Activated T-cell treated with anti-CD3 and anti-CD28 coated beads, Interleukin-2, amount 50 U/mL, for 1 hour (primary cell): ENCODE measurements around the gene HNRNPL.
"Not testable (repeated sequence)": the region's sequence is repeated elsewhere in the genome, so short reads cannot be mapped to it uniquely, and the experiment has no call there.

Source experiments
- DNase-seq: peaks from one replicate; pipeline ENCODE4 v3.0.0-alpha.2; 2020

Gene HNRNPL

GRCh38 chr19:38825936-38826335, 23.9 kb downstream of the HNRNPL start:
- DNase-seq = not testable (repeated sequence)

DNA sequence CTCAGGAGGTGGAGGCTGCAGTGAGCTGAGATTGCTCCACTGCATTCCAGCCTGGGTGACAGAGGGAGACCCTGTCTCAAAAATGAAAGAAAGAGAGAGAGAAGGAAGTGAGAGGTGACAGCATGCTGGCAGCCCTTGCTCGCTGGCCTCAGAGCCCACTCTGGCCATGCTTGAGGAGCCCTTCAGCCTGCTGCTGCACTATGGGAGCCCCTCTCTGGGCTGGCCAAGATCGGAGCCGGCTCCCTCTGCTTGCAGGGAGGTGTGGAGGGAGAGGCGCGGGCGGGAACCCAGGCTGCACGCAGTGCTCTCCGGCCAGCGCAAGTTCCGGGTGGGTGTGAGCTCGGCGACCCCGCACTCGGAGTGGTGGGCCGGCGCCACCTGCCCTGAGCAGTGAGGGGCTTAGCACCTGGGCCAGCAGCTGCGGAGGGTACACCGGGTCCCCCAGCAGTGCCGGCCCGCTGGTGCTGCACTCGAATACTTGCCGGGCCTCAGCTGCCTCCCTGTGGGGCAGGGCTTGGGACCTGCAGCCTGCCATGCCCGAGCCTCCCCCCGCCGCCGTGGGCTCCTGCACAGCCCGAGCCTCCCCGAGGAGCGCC, 28.5 kb downstream of the HNRNPL start:
- not testable (repeated sequence) for DNase-seq

DNA sequence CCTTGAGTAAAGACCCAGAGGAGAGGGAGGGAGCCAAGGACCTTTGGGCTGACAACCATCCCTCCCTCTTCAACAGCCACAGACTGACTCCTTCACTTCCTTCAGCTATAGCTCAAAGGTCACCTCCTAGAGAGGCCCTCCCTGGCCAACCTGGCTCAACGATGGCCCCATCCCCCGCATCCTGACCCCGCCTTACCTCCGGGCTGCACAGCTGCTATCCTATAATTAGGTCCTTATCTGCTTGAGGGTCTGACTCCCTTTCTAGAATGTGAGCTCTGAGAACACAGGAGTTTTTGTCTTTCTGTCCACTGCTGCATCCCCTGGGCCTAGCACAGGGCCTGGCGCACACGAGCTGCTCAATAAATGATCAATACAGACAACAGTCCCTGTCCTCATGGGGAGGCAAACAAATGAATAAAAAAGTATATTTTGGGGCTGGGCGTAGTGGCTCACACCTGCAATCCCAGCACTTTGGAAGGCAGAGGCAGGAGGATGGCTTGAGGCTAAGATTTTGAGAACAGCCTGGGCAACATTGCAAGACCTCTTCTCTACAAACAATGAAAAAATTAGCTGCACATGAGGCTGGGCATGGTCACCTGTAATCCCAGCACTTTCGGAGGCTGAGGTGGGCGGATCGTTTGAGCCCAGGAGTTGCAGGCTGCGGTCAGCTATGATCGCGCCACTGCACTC, 30.4 kb downstream of the HNRNPL start:
- no peak for DNase-seq

DNA sequence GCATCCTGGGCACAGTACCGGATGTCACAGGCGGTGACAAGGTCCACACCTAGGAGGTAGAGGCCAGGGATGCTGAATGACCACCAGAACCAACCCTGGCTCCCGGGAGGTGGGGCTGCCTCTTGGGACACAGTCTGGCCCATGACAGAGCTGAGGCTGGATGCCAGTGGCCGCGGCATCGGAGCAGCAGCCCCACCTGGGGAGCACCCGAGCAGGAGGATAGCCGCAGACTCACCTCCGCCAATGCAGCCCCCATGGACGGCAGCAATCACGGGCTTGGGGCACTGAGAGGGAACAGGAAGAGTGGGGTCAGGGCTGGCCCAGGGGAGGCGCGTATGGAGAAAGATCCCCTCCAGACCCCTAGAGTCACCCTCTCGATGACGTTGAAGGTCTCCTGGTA, 32.7 kb downstream of the HNRNPL start:
- DNase-seq = no peak

DNA sequence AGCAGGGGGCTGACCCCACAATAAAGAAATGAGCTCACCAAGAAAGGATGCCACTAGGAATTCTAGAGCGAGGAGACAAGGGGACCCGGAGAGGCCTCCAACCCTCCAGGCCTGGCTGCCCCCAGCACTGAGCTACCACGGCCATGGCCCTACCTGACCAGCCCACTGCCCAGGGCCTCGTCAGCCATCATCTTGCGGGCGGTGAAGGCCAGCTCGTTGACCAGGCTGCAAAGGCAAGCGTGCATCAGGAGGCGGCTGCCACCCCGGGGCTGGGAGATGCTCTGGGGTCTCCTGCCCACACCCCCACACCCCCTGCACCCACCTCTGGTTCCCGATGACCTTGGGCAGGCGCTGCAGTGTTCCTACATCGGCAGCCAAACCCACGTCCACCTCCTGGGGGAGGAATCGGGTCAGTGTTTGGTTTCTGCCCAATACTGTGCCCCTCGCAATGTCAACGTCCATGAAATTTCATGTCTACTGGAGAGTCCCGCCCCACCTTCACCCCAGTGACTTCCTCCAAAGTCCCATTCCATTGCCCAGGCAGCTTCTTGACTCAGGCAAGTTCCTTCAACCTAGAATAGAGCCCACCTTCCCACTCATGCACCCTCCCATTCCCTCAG, 33.5 kb downstream of the HNRNPL start:
- DNase-seq = no peak

DNA sequence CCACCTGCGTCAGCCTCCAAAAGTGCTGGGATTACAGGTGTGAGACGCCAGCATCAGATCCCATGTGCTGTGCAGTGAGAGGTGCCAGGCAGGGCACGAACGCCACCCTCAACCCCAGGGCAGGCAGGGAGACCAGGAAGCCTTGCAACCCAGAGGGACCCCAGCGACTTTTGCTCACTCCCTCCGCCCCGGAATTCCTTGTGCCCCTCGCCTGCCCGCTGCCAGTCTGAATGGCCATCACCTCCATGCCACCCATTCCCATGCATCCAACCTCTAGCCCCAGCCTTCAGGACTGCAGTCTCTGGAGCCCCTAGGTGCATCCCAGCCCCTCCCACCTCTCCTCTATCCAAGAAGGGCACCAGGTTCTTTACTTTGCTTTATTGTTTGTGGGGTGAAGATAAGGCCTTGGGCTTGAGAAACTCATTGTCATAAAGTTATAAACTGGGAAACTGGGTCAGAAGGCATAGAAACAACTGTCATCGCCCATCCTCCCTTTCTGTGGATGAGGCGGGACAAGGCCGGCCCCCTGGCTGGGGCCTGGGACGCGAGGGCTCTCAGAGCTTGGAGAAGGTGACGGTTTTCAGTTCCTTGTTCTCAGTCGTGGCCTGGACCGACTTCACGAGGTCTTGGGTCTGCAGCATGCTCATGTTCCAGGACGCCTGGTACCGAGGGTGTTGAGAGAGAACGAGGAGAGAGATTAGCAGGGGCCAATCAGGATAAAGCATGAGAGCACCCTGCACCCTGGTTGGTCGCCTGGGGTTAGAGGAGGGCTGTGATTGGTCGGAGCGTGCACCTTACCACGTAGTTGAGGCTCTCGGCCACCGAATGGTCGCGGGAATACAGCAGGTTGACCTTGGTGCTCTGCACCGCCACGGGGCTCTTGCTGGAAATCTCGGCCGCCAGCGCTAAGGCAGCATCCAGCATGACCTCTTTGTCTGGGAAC, 34.5 kb downstream of the HNRNPL start:
- DNase-seq = no peak

GRCh38 chr19:38813932-38814331, 35.9 kb downstream of the HNRNPL start:
- DNase-seq = not testable (repeated sequence)

DNA sequence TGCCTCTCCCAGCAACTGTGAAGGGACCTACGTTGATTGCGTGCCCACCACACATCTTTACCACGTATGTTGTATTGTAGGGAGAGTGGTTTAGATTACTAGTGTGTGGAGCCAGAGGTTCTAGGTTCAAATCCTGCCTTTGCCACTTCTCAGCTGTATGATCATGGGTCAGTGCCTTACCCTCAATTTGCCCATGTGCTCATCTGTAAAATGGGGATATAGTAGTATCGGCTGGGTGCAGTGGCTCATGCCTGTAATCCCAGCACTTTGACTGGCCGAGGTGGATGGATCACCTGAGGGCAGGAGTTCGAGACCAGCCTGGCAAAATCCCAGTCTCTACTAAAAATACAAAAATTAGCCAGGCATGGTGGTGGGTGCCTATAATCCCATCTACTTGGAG, 36.5 kb downstream of the HNRNPL start:
- DNase-seq = no peak

GRCh38 chr19:38812841-38813320, 36.9 kb downstream of the HNRNPL start, which contains the start of gene LGALS4:
TSS of gene LGALS4 (minus strand) at chr19:38812945. CDS start at chr19:38812886, 59 bp downstream.
- no peak for DNase-seq

GRCh38 chr19:38812009-38812840, 37.6 kb downstream of the HNRNPL start:
- DNase-seq = no peak

GRCh38 chr19:38809592-38810252, 40.1 kb downstream of the HNRNPL start:
- no peak for DNase-seq

- DNase-seq = no peak
Observed at GRCh38 chr19:38808741-38809140, 41.0 kb downstream of the HNRNPL start.

- DNase-seq = not testable (repeated sequence)
Observed at GRCh38 chr19:38807374-38808098, 42.2 kb downstream of the HNRNPL start.

- no peak for DNase-seq
Observed at GRCh38 chr19:38806371-38806770, 43.4 kb downstream of the HNRNPL start.

DNA sequence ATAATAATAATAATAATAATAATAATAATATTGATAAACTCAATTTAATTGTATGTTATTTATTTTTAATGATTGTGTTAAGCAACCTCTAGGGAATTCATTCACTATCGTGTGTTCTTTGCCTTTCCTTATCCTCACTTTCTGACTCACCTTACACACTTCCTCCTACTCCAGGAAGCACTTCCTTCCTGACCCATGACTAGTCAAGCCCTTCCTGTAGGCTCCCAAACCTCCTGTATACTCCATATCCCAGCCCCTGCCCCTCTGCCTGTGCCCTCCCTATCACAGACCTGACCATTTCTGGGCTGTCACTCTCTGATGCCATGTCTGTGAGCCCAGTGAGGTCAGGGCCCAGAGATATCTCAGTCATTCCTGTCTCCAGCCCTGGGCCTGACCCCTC, 44.6 kb downstream of the HNRNPL start:
- no peak for DNase-seq

DNA sequence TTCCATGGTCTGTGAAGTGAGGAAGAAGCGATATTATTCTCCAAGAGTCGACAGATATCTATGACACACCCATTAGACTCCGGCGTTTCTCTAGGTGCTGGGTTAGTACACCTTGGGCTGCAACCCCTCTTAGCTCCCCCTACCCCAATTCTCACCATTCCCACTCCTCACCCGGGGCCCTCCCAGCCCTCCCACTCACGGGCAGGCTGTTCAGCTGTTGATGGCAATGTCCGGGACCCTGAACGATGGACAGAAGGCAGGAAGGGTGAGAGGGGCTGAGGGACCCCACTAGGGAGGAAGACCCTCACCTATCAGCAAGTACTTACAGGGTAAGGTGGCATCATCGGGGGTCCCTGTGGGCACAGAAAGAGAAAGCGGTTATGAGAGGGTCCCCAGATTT, 46.2 kb downstream of the HNRNPL start:
- DNase-seq = no peak

GRCh38 chr19:38801359-38802095, 48.3 kb downstream of the HNRNPL start:
- no peak for DNase-seq

GRCh38 chr19:38800577-38801347, 49.0 kb downstream of the HNRNPL start:
- no peak for DNase-seq

GRCh38 chr19:38799104-38799503, 50.7 kb downstream of the HNRNPL start:
- no peak for DNase-seq
